GM13977 (cell line): ENCODE measurements around the gene GAL3ST3.
"Not testable (repeated sequence)": the region's sequence is repeated elsewhere in the genome, so short reads cannot be mapped to it uniquely, and the experiment has no call there.

Experiments
- DNase-seq: peaks from one replicate; pipeline ENCODE4 v3.0.0; 2012; ENCODE audit warnings: low spot score
- in situ Hi-C: fragments of 300-500 bp; cut with MboI; formaldehyde crosslinking; loops from one replicate; pipeline ENCODE4 v1.12.0; 2022; ENCODE audit warnings: low sequenced_read_pairs, low pct_unique_long_range_greater_than_20kb, mixed read lengths, inconsistent platforms; ENCODE audit not compliant: unreplicated experiment
- TF ChIP-seq, protein P1 (sequence below): IDR thresholded peaks from 2 replicates; pipeline ENCODE4 v1.5.1; 2012; ENCODE audit warnings: mild to moderate bottlenecking, control low read depth; ENCODE audit not compliant: insufficient read depth; ENCODE audit errors: extremely low read depth, missing control alignments

The GAL3ST3 gene

DNA sequence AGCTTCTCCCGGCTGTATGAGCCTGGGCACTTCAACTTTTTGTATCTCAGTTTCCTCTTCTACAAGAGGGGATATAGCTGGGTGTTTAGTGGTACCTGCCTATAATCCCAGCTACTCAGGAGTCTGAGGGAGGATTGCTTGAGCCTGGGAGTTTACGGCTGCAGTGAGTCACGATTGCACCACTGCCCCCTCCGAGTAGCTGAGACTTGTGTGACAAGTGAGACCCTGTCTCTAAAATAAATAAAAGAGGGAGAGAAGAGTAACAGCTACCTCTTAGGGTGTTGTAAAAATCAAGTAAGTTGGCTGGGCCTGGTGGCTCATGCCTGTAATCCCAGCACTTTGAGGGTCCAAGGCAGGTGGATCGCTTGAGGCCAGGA lies 12.6 kb downstream of the GAL3ST3 start:
- no peak for DNase-seq
- TF ChIP-seq, protein P1, sequence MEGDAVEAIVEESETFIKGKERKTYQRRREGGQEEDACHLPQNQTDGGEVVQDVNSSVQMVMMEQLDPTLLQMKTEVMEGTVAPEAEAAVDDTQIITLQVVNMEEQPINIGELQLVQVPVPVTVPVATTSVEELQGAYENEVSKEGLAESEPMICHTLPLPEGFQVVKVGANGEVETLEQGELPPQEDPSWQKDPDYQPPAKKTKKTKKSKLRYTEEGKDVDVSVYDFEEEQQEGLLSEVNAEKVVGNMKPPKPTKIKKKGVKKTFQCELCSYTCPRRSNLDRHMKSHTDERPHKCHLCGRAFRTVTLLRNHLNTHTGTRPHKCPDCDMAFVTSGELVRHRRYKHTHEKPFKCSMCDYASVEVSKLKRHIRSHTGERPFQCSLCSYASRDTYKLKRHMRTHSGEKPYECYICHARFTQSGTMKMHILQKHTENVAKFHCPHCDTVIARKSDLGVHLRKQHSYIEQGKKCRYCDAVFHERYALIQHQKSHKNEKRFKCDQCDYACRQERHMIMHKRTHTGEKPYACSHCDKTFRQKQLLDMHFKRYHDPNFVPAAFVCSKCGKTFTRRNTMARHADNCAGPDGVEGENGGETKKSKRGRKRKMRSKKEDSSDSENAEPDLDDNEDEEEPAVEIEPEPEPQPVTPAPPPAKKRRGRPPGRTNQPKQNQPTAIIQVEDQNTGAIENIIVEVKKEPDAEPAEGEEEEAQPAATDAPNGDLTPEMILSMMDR: no peak
- in situ Hi-C loops: no loop called here

DNA sequence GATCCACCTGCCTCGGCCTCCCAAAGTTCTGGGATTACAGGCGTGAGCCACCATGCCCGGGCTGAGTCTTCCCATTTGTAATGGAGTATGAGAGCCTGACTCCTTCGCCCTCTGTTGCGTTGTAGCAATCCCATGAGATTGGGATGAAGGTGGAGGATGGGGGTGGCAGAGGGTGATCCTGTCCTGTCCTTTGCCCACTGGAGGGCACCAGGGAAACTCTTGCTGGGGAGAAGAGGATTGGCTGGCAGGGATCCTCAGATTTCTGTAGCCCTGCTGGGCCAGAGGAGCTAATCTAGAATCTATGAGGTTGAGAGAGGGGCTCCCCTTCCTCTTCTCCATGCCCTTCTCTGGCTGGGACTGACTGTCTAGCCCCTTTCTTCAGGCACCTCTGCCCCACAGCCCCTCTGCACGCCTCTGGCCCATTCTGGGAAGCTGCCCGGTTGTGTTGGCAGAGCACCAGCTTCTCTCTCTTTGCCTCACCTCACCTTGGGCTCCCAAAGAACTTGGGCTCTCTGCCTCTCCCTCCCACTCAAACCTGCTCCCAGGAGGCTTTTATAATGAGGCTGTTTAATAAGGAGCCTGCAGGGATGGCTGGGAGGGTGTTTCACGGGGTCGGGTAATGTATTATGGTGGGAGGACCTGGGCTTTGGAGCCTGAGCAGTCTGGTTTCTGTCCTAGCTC lies 13.2 kb downstream of the GAL3ST3 start:
- in situ Hi-C loops: no loop called here
- TF ChIP-seq, protein P1: no peak
- no peak for DNase-seq

DNA sequence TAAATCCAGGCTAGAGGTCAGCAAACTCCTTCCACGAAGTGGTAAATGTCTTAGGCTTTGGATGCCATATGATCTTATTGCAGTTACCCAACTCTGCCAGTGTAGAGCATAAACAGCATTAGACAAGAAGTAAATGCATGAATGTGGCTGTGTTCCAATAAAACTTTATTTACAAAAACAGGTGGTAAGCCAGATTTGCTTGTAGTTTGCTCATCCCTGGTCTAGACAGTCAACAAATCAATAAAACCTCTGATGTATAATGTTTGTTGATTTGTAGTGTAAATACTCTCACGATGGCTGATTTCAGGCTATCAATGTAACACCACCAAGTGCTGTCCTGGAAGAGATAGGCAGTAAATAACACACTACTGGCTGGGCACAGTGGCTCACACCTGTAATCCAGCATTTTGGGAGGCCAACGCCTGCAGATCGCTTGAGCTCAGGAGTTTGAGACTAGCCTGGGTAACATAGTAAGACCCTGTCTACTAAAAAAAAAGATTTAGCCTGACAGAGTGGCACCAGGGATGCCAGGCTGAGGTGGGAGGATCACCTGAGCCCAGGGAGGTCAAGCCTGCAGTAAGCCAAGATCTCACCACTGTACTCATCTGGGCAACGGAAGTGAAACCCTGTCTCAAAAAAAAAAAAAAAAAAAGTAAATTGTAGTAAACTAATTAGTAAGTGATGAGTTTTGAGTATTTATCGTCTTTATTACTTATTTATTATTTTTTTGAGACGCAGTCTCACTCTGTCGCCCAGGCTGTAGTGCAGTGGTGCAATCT lies 15.8 kb downstream of the GAL3ST3 start:
- TF ChIP-seq, protein P1: no peak
- no peak for DNase-seq
- in situ Hi-C loops: no loop called here

DNA sequence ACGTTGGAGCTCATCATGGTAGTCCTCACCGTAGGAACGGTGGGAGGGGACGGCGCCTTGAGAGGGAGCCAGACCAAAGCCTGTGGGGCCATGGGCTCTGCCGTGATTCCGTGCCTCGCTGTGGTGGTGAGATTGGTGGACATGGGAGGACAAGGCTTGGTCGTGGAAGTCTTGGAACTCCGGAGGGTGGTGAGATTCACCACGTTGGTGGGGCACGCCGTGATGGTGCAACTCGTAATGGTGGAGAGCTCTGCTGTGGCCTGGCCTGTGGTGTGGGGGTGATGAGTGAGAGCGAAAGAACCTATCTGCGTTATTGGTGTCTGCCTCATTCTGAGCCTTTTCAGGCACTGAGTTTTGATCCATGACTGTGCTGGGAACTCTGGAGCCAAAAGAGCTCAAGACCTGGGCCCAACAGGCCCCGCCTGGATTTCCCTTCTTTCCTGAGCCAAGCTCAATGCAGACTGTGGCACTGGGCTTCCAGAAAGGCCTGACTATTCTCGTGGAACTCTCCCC lies 22.9 kb downstream of the GAL3ST3 start, which contains the start of gene CATSPER1:
Gene CATSPER1 (minus strand): TSS at position 463 of the 513 bp plus-strand sequence. CDS start 100 bp downstream, at position 363.
- in situ Hi-C loops: no loop called here
- DNase-seq: no peak
- TF ChIP-seq, protein P1: no peak

DNA sequence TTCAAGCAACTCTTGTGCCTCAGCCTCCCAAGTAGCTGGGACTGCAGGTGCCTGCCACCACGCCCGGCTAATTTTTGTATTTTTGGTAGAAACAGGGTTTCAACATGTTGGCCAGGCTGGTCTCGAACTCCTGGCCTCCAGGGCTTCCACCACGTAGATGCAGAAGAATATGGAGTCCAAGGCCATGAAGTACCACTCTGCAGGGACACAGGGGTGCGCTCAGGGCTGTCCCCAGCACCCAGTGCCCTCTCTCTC lies 25.8 kb downstream of the GAL3ST3 start:
- DNase-seq, in situ Hi-C loops: not testable (repeated sequence)

DNA sequence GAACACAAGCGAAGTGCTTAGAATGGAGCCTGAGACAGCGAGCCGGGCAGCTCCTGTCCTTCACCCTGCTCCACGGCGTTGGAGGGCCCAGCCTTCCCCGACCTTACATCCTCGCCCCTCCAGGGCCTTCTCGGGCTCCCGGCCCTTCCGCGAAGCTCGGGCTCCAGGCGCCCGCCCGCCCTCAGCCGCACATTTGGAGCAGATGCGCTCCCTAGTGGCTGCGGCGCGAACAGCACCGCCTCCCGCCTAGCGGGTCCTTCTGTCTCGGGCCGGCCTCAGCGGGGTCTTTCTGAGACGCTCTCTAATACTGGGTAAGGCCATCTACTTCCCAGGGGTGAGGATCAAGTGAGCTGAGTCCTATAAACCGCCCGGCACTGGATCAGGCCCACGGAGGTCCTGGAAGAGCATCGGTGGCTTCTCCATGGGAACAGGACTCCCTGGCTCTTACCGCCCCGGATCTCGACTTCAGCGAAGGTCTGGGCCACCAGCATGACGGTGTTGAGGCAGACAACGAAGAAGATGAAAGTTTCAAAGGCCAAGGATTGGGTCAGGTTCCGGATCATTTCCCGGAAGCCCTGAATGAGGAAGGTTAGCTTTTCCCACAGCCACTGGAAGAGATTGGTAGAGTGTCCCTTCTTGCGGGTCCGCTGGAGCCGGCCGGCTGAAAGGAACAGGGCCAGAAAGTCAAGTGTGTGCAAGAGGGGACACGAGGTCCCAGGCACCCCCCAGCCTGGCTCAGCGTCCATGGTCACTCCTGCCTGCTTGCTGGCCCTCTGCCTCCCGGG lies 26.4 kb downstream of the GAL3ST3 start:
- peak; percentile 91 for DNase-seq
- TF ChIP-seq, protein P1: peak; percentile 97
- in situ Hi-C loops: no loop called here
